Measurements from ENCODE around the gene NRROS. TPM values are rescaled to one million over a fixed set of nuclear protein-coding genes. Genes with fewer than 3 reads are reported as not detected.
A peak's percentile ranks its signal among the peaks of the same experiment; 100 is the strongest.

Gene NRROS
- total RNA-seq, 1 donor from 2014 or later = 10.0 TPM

- peak; percentile 69 for ATAC-seq
- peak; percentile 64 for DNase-seq (ENCODE audit: low spot score)
- intact Hi-C loops (cut with DNase I) = no loop called here
These were observed 3.8 kb downstream of the NRROS start for GRCh38 chr3:196643201-196643749.

GRCh38 chr3:196643761-196644160 is 4.3 kb downstream of the NRROS start:
- ATAC-seq (no peak), DNase-seq (ENCODE audit: low spot score) (no peak)
- intact Hi-C loops (cut with DNase I) = no loop called here

GRCh38 chr3:196645096-196645495 is 5.6 kb downstream of the NRROS start:
- no peak for ATAC-seq
- DNase-seq (ENCODE audit: low spot score) = no peak
- intact Hi-C loops (cut with DNase I) = no loop called here

GRCh38 chr3:196645897-196646665 is 6.6 kb downstream of the NRROS start:
- DNase-seq (ENCODE audit: low spot score) = no peak
- intact Hi-C loops (cut with DNase I) = no loop called here
- no peak for ATAC-seq

GRCh38 chr3:196646666-196647216 is 7.2 kb downstream of the NRROS start:
- ATAC-seq (no peak), DNase-seq (ENCODE audit: low spot score) (no peak)
- intact Hi-C loops (cut with DNase I) = no loop called here

GRCh38 chr3:196650740-196651311 is 11.3 kb downstream of the NRROS start:
- DNase-seq (ENCODE audit: low spot score) = no peak
- intact Hi-C loops (cut with DNase I) = no loop called here

GRCh38 chr3:196651819-196652218 is 12.3 kb downstream of the NRROS start:
- ATAC-seq = no peak
- DNase-seq (ENCODE audit: low spot score) = no peak
- intact Hi-C loops (cut with DNase I) = no loop called here

More at GRCh38 chr3:196650740-196651311, 11.3 kb downstream of the NRROS start:
- ATAC-seq = peak; percentile 97

GRCh38 chr3:196652961-196653795 is 13.7 kb downstream of the NRROS start:
- intact Hi-C loops (cut with DNase I) = no loop called here
- no peak for DNase-seq (ENCODE audit: low spot score)
- no peak for ATAC-seq

- DNase-seq (ENCODE audit: low spot score) = no peak
- intact Hi-C loops (cut with DNase I) = no loop called here
- ATAC-seq = no peak
These were observed 14.7 kb downstream of the NRROS start for GRCh38 chr3:196654006-196654734.

- DNase-seq (ENCODE audit: low spot score) = peak; percentile 14
- ATAC-seq = no peak
- intact Hi-C loops (cut with DNase I) = no loop called here
These were observed 15.2 kb downstream of the NRROS start for GRCh38 chr3:196654735-196655090.

GRCh38 chr3:196655496-196655895 is 16.0 kb downstream of the NRROS start:
- ATAC-seq (no peak), DNase-seq (ENCODE audit: low spot score) (peak; percentile 44)

GRCh38 chr3:196656213-196656612 is 16.7 kb downstream of the NRROS start:
- no peak for DNase-seq (ENCODE audit: low spot score)
- ATAC-seq = no peak
- intact Hi-C loops (cut with DNase I) = no loop called here

More at GRCh38 chr3:196655496-196655895, 16.0 kb downstream of the NRROS start:
- intact Hi-C loops (cut with DNase I) = no loop called here

GRCh38 chr3:196659901-196660351 is 20.4 kb downstream of the NRROS start:
- intact Hi-C loops (cut with DNase I) = no loop called here
- ATAC-seq (no peak), DNase-seq (ENCODE audit: low spot score) (peak; percentile 53)

GRCh38 chr3:196660381-196661166 is 21.1 kb downstream of the NRROS start:
- no peak for ATAC-seq
- intact Hi-C loops (cut with DNase I) = no loop called here
- peak; percentile 59 for DNase-seq (ENCODE audit: low spot score)

GRCh38 chr3:196661400-196661799 is 21.9 kb downstream of the NRROS start:
- ATAC-seq (no peak), DNase-seq (ENCODE audit: low spot score) (peak; percentile 55)
- intact Hi-C loops (cut with DNase I) = no loop called here

GRCh38 chr3:196662033-196662432 is 22.5 kb downstream of the NRROS start:
- intact Hi-C loops (cut with DNase I) = no loop called here
- peak; percentile 25 for DNase-seq (ENCODE audit: low spot score)
- no peak for ATAC-seq

- peak; percentile 28 for DNase-seq (ENCODE audit: low spot score)
- intact Hi-C loops (cut with DNase I) = no loop called here
- no peak for ATAC-seq
These were observed 23.4 kb downstream of the NRROS start for GRCh38 chr3:196662711-196663571.
